Spleen (tissue), 7 donors: Measurements from ENCODE around the gene THOC7.

Source experiments
- CTCF ChIP-seq, 11 experiments: fragments of 200-600 bp in 7 of 11; fragments of 450-650 bp in 4 of 11; sonication (generic) in 4 of 11; IDR thresholded peaks in 8 of 11; conservative IDR thresholded peaks in 3 of 11; 1 replicate in 7 of 11; 2 replicates in 4 of 11; pipeline versions ENCODE4 v1.4.0 to v1.8.0; 2016 to 2021; ENCODE audit warnings: antibody characterized with exemption in 11 of 11, inconsistent platforms in 4 of 11, mild to moderate bottlenecking in 1 of 11
- POLR2AphosphoS5 ChIP-seq, 3 donors: sonication (generic); formaldehyde crosslinking; IDR thresholded peaks; one replicate each; pipeline ENCODE4 v1.5.1; 2017; ENCODE audit warnings: antibody characterized with exemption in 3 of 3
- donor health status: DM: no; HTN: no; CAD: no; lungs with moderate emphysema.
- donor health status: DM: no; HTN: no; CAD: no.
- donor health status: DM: no; HTN: no; CAD: no.

- TF ChIP-seq CTCF (IDR thresholded peaks at IDR 0.05 in 8 of 11, conservative IDR thresholded peaks at IDR 0.05 in 3 of 11) (no peak), POLR2AphosphoS5 (IDR thresholded peaks at IDR 0.05) (no peak)
Observed at GRCh38 chr3:63851287-63851686, 12.3 kb downstream of the THOC7 start.
